ENCODE measurements around the gene GRIK4. TPM values are rescaled to one million over a fixed set of nuclear protein-coding genes. Genes with fewer than 3 reads are reported as not detected.

Gene GRIK4
- total RNA-seq, 1 donor from 2014 or later: 0.10 TPM

DNA sequence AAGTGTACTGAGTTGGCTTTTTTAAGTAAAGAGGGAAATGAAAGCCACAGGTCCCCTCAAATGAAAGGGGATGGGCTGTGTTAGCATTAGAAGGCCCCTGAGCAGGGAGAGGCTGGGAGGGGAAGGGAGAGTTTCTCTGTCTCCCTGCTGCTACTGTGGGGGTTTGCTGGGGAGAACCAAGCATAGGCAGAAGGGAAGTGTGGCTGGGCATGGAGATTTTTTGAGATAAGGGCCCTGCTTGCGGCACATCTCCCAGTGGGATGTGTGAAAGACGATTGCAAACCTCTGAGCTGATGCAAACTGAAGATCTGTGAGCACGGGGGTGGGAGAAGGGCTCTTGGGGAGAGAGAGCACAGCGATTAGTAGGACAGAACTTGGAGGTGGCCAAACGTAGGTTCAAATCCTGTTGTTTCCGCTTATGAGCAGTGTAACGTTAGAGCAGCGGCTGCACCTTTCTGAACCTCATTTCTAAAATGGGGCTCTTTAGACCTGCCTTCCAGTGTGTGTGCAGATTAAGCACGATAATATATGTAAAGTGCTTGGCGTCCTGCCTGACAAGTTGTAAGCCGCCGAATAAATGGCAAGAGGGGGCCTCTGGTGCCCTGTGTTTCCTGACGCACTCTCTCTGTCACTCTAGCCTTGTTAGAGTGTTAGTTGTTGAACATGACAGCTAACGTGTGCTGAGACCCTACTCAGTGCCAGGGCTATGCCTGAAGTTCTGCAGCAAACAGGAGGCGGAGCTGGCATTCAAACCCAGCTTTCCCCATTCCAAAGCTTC, 122.3 kb downstream of the GRIK4 start:
- no peak for DNase-seq (ENCODE audit: low spot score)

GRCh38 chr11:120634706-120635105, 123.2 kb downstream of the GRIK4 start:
- no peak for DNase-seq (ENCODE audit: low spot score)

DNA sequence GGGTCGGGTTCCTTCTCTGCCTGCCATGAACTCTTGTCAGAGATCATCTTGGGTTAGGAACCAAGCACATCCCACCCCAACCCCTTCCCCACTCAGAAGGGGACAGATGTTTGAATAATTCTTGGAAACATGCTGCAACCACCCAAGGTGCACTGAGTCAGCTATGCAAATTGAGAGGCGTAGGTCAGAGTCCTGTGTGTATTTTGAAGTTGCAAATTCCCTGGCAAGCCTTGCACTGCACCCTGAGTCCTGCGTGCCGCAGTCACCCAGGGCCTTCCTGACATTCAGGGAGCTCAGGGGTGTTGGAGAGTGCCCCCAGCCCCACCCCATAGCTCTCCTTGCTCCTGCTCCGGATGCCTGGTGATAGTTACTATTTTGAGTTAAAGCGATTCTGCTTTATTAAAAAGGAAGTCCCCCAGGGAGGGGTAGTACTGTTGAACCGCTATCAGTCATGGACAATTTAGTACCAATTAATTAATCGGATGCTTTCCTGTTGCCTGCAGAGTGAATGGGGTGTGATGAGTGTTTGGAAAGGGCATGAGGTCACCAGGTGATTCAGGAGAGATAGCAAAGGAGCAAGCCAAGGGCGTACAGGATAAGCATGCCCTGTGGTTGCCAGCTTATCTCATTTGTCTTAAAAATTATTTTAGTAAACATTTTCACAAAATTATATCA, 123.7 kb downstream of the GRIK4 start:
- no peak for DNase-seq (ENCODE audit: low spot score)

GRCh38 chr11:120637131-120637530, 125.6 kb downstream of the GRIK4 start:
- no peak for DNase-seq (ENCODE audit: low spot score)

GRCh38 chr11:120642196-120642894, 130.8 kb downstream of the GRIK4 start:
- no peak for DNase-seq (ENCODE audit: low spot score)

GRCh38 chr11:120643284-120643683, 131.7 kb downstream of the GRIK4 start:
- DNase-seq (ENCODE audit: low spot score): no peak

- no peak for DNase-seq (ENCODE audit: low spot score)
Measured at GRCh38 chr11:120645639-120646038, 134.1 kb downstream of the GRIK4 start.

DNA sequence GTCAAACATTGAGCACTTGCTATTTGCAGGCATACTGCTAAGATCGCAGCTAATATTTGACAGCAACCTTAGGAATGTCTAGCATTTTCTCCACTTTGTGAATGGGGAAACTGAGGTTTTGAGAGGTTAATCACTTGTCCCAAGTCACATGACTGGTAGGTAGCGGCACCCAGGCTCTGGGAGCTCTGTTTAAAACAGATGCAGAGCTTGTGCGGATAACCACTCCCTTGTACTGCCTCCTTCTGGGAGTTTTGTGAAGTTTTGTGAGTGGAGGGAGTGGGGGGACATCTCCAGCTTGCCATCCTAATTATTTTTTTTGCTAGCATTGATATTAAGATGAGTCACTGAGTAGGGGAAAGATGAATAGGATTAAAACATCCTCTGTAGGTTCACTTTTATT, 134.7 kb downstream of the GRIK4 start:
- no peak for DNase-seq (ENCODE audit: low spot score)

DNA sequence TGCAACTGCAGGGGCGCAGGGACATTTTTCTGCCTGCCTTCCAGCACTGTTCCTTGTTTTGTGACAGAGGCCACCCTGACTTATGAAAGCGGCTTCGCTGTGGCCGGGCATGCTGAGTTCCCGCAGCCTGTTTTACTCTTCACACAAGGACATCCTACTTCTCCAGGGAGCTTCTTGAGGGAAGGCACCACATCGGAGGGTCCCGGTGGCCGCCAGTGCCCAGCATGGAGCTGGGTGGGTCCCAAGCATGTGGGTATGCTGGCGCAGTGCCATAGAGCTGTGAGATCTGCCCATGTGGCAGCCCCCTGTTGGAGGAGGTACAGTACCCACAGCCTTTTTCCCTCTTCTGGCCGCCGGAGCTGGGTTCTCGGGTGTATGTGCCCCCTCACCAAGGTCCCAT, 136.1 kb downstream of the GRIK4 start:
- DNase-seq (ENCODE audit: low spot score): no peak

- peak; percentile 45 for DNase-seq (ENCODE audit: low spot score)
Measured at GRCh38 chr11:120648771-120649170, 137.2 kb downstream of the GRIK4 start.

- DNase-seq (ENCODE audit: low spot score): peak; percentile 65
Measured at GRCh38 chr11:120649316-120649715, 137.8 kb downstream of the GRIK4 start.

DNA sequence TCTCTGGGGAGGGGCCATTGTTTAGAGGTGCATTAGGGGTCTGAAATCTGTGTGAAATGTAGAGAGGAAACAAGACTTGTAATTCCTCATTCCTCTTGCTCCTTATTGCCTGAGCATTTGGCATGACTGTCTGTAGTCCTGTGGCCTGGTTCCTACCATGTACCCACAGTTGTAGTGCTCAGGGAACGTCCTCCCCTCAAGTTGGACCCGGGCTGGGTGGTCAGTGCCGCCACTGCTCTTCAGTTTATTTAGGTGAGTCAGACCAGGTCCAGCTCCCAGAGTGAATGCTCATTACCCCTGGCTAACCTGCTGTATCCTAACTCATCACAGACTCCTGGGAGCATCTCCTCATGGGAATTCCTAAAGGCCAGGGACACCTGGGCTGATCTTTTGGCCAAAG, 139.8 kb downstream of the GRIK4 start:
- peak; percentile 53 for DNase-seq (ENCODE audit: low spot score)

GRCh38 chr11:120651836-120652235, 140.3 kb downstream of the GRIK4 start:
- DNase-seq (ENCODE audit: low spot score): peak; percentile 16

GRCh38 chr11:120652705-120653335, 141.3 kb downstream of the GRIK4 start:
- peak; percentile 37 for DNase-seq (ENCODE audit: low spot score)

DNA sequence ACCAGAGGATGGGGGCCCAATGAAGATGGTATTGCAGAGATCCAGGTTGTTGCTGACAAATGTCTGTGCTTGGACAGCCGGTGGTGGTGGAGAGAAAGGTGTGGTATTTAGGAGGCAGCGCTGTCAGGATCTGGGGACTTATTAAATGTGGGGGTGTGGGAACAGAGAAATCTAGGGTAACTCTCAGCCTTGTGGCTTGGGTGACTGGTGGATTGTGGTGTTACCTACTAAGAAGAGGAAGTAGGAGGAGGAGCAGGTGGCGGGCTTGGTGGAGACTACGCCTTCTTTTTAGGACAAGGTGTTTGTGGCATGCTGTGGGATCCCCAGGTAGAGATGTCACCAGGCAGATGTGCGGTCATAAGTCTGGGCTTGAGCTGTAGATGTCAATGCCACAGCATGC, 144.0 kb downstream of the GRIK4 start:
- peak; percentile 12 for DNase-seq (ENCODE audit: low spot score)

GRCh38 chr11:120657306-120658070, 145.9 kb downstream of the GRIK4 start:
- peak; percentile 68 for DNase-seq (ENCODE audit: low spot score)

GRCh38 chr11:120658071-120658423, 146.5 kb downstream of the GRIK4 start:
- DNase-seq (ENCODE audit: low spot score): no peak

- DNase-seq (ENCODE audit: low spot score): peak; percentile 73
Measured at GRCh38 chr11:120659076-120659475, 147.5 kb downstream of the GRIK4 start.

GRCh38 chr11:120660024-120660565, 148.5 kb downstream of the GRIK4 start:
- DNase-seq (ENCODE audit: low spot score): peak; percentile 77

DNA sequence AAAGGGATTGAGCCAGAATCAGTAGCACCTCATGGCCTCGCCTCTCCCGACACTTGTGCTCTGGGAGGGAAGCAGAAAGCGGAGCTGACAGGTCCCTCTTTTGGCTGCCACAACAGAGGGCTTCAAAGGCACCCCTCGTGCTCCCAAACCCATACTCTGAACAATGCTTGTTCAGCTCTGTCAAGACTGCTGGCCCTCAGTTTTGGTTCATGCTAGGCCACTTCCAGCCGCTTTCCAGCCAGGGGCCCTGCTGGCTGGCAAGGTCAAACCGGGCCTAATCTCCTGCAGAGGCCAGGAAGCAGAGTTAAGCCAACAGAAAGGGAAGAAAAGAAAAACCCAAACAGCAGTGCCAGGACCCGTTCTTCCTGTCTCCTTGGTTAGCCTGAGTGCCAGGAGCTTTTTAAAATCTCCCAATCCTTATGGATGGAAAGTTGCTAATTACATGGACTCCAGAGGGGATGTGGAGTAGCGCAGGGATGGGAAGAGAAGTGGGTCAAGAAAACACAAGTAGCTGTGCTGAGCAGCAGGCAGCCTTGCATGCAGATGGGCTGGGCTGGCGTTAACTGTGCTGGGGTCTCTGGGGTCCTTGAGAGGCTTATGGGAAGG, 150.6 kb downstream of the GRIK4 start:
- peak; percentile 45 for DNase-seq (ENCODE audit: low spot score)

Measured in mesenteric fat pad (tissue), 1 donor.